ENCODE measurements around the gene PRRT4.

DNA sequence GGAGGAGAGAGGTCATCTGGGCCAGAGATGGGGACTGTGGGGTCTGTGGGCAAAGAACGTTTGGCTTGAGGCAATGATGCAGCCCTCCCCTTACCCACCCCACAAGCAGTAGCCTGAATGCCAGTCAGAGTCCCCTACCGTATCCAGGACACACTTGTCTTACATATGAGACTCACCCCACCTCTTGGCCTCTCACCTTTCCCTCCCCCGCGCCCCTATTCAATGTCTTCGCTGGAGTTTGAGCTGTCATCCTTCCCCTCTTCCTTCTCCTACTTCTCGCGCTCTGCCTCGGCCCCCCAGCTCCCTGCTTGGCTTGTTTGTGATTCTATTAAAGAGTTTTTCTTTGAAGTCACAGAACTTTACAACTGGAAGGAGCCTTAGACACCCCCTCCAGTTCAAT, 8.9 kb downstream of the PRRT4 start:
- TF ChIP-seq, protein P1, sequence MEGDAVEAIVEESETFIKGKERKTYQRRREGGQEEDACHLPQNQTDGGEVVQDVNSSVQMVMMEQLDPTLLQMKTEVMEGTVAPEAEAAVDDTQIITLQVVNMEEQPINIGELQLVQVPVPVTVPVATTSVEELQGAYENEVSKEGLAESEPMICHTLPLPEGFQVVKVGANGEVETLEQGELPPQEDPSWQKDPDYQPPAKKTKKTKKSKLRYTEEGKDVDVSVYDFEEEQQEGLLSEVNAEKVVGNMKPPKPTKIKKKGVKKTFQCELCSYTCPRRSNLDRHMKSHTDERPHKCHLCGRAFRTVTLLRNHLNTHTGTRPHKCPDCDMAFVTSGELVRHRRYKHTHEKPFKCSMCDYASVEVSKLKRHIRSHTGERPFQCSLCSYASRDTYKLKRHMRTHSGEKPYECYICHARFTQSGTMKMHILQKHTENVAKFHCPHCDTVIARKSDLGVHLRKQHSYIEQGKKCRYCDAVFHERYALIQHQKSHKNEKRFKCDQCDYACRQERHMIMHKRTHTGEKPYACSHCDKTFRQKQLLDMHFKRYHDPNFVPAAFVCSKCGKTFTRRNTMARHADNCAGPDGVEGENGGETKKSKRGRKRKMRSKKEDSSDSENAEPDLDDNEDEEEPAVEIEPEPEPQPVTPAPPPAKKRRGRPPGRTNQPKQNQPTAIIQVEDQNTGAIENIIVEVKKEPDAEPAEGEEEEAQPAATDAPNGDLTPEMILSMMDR (IDR thresholded peaks at IDR 0.05) = no peak
- TF ChIP-seq EP300 (IDR thresholded peaks at IDR 0.05) = no peak
